GM12892 (cell line): ENCODE data around the gene DNM3.

Experiments used
- POLR2A ChIP-seq: IDR thresholded peaks from 2 replicates; pipeline ENCODE4 v1.6.1; 2011; ENCODE audit warnings: low read depth, low read length, control low read depth
- POLR2AphosphoS5 ChIP-seq: IDR thresholded peaks from 2 replicates; pipeline ENCODE4 v1.6.1; 2011; ENCODE audit warnings: low read depth, low read length, control low read depth

GRCh38 chr1:171884475-171884874 lies 43.2 kb downstream of the DNM3 start:
- no peak for TF ChIP-seq POLR2AphosphoS5
- TF ChIP-seq POLR2A, result no peak
